ENCODE data around the gene DUSP2.

The DUSP2 gene

DNA sequence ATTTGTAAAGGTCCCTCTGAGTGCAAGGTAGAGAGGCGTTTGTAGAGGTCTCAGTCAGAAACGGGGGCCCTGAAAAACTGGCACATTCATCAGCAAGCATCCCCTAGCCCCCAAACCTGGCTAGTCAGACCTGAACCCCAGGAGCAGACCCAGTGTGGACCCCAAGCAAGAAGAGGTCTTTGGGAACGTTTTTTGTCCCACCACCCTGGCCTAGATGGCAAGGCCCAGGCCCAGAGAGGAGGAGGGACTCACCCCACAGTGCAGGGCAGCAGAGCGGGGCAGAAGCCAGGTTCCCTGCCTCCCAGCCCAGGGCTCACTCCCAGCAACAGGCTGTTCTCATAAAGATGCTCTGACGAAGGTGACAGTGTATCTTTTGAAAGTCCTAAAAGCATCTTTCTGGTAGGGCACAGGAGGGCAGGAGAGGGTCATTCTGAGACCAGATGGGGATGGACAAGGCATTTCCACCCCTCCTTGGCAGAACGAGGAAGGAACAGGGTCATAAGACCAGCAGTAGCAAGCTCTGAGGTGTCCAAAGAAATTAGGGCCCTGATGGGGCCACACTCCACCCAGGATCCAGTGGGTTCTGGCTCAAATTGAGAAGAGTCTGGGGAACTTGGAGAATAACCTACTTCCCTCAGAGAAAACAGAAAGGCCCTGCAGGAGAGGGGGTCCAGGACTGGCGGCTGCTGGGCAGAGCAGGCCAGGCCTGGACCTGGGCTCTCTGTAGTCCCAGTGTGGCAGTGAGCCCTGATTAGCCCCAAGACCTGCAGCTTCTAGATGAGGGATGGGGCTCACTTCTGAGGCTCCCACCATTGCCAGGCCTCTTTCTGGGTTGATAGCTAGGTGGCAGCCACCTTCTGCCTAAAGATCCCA lies 47.1 kb downstream of the DUSP2 start:
- no peak for DNase-seq

DNA sequence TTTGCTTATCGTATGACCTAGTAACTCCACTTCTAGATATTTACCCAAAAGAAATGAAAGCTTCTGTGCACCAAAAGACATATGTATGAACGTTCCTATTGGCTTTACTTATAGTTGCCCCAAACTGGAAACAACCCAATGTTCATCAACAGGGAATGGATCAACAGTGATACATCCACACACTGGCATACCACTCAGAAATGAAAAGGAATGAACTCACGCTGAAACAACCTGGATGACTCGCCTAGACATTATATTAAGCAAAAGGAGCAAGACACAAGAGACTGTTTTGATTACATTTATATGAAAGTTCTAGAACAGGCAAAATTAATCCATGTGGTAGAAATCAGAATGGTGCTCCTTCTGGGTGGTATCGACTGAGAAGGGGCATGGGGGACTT lies 47.8 kb downstream of the DUSP2 start:
- DNase-seq: no peak

DNA sequence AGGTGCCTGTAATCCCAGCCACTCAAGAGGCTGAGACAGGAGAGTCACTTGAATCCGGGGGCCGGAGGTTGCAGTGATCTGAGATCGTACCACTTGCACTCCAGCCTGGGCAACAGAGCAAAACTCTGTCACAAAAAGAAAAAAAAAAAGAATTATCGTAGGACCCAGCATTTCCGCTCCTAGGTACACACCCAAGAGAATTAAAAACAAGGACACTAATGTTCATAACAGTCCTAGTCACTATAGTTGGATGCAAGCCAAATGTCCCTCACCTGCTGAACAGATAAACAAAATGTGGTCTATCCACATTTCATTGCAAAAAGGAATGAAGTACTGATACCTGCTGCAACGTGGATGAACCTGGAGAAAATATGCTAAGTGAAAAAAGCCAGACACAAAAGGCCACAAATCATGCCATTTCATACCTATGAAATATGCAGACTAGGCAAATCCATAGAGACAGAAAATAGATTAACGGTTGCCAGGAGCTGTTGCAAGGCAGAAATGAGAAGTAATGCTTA lies 50.1 kb downstream of the DUSP2 start:
- DNase-seq: no peak

DNA sequence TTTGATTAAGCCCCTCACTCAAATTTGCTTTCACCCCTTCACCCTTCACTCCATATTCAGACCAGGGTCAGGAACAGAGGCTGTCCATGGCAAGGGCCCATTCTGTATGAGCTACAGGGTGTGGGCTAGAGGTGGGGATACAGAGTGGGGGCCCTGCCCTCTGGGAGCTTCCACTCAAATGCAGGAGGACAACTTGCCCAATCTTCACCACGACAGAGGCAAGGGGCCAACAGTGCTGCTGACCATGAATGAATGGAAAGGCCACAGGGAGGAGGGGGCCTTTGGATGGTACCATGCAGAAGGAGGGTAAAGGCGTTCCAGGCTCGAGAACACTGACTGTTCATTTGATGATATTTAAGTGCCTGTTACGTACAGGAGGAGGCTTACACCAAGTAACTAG lies 51.7 kb downstream of the DUSP2 start:
- DNase-seq: no peak

All from amniotic stem cell (primary cell).